Stimulated activated effector memory CD8-positive, alpha-beta T cell treated with anti-CD3 and anti-CD28 coated beads, Interleukin-12 subunit alpha, Interleukin-12 subunit beta, amount 100 ng/mL, for 72 hours (primary cell): ENCODE results near the gene ARHGAP10.

Experiments used
- ATAC-seq: fragments of 150-1000 bp; cut with Tn5 transposase; 2 replicates; pipeline ENCODE4 v1.10.0; 2021
- DNase-seq, 2 donors: peaks; one replicate each; pipeline ENCODE4 v3.0.0; 2021 to 2022; ENCODE audit warnings: low spot score in 2 of 2
- H3K27ac Mint-ChIP-seq: one replicate; pipeline ENCODE4 v1.8.0; 2022; ENCODE audit warnings: mild to moderate bottlenecking, mixed read lengths
- H3K36me3 Mint-ChIP-seq: one replicate; pipeline ENCODE4 v1.8.0; 2022; ENCODE audit warnings: mild to moderate bottlenecking, mixed read lengths
- H3K4me1 Mint-ChIP-seq: one replicate; pipeline ENCODE4 v1.8.0; 2022; ENCODE audit warnings: mixed read lengths
- H3K4me3 Mint-ChIP-seq: one replicate; pipeline ENCODE4 v1.8.0; 2022; ENCODE audit warnings: mild to moderate bottlenecking, mixed read lengths
- H3K9me3 Mint-ChIP-seq: one replicate; pipeline ENCODE4 v1.8.0; 2022; ENCODE audit warnings: mixed read lengths

The ARHGAP10 gene

DNA sequence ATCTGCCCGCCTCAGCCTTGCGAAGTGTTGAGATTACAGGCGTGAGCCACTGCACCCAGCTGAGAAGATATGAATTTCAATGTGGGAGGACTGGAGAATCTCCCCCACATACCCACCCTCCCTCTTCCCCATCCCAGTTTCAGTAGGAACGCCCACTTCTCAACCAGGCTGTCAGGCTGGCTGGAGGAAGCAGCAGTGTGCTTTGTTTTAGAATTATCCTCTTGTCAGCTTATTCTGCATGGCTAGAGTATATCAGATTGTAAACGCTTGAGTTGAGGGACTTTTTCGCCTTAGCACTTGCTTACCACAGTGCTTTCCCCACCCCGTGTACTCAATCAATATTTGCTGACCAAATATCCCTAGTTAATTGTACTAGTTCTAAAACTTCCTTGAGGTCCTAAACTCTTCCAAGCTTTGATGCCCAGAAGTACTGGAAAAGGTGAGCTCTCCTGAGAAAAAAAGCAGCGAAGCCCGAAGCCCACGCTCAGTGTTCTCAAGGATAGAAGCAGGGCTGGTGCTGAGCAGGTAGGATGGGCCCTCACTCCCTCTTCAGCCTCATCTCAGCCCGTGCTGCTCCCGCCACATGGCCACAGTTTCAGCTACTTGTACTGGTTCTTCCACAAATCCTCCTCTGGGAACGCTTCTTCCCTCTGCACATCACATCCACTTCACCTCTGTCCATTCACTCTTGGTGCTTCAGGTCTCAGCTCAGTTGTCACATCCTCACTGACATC, 7.3 kb upstream of the ARHGAP10 start:
- Mint-ChIP-seq H3K4me1 (no peaks in the 10 kb centered on the region), H3K9me3 (no peaks in the 10 kb centered on the region), H3K4me3 (no peak overlapping the region), H3K36me3 (no peaks in the 10 kb centered on the region), H3K27ac (no peak overlapping the region)
- DNase-seq (no peak), ATAC-seq (no peak)

DNA sequence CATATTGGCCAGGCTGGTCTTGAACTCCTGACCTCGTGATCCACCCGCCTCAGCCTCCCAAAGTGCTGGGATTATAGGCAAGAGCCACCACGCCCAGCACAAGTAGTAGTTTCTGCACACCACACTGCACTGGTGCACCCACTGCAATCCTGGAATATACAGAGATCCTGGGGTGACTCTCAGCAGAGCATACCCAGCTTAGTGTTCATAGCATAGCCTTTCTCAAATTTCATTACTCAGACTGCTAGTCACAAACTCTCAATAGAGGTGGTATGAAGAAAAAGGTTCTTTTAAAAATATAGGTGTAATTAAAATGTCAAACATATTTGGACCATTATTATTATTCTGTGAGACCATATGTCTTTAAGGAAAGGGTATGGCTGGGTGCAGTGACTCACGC, 6.2 kb upstream of the ARHGAP10 start:
- H3K4me3 Mint-ChIP-seq = no peak overlapping the region
- H3K4me1 Mint-ChIP-seq = no peaks in the 10 kb centered on the region
- H3K27ac Mint-ChIP-seq = no peak overlapping the region
- no peaks in the 10 kb centered on the region for H3K36me3 Mint-ChIP-seq
- ATAC-seq (no peak), DNase-seq (no peak)
- no peaks in the 10 kb centered on the region for H3K9me3 Mint-ChIP-seq

DNA sequence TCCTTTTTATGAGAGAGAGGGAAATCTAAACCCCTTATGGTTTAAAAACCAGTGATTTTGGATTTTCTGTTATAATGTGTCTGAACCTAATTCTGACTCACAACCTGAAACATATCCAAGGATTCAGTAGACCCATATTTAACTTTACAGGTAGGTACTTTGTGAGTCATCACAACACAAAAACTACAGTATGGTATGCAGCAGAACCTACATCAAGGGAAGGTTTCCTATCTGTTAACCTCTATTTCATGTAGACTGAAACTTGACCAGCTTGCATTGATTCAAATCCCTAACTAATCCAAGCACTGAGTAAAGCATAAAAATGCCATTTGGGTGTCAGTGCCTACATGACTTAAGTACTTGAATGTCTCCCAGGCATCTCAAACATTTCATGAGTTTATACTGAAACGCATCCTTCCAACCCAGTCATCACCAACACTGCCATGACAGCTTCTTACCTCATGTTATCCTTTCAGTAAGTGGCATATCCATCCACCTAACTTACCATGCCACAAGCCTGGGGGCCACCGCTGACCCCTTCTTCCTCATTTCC, 4.3 kb upstream of the ARHGAP10 start:
- Mint-ChIP-seq H3K36me3 (no peaks in the 10 kb centered on the region), H3K4me1 (no peaks in the 10 kb centered on the region), H3K4me3 (no peak overlapping the region), H3K9me3 (no peaks in the 10 kb centered on the region), H3K27ac (no peak overlapping the region)
- ATAC-seq = no peak
- no peak for DNase-seq

DNA sequence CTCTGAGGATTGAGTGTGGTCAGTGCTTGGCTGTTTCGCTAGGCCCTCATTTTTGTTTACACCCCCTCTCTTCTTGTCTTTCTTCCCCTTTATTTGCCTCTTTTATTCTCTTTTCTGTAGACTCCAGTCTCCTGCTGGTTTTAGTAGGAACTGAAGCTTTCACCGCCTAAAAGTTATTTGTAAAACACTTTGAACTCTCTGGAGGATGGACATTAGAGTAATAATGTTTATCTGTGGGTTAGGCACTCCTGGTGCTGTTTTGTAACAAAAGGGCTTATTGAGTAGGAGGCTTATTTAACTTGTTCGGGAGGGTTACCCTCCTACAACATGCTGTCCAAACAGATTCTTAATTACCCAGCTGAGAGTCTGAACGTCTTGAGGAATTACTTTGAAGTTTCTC, 1.6 kb upstream of the ARHGAP10 start:
- no peaks in the 10 kb centered on the region for H3K9me3 Mint-ChIP-seq
- DNase-seq (no peak), ATAC-seq (no peak)
- no peaks in the 10 kb centered on the region for H3K36me3 Mint-ChIP-seq
- peaks cover 26% of the 10 kb centered on the region for H3K4me1 Mint-ChIP-seq
- no peak overlapping the region for H3K4me3 Mint-ChIP-seq
- H3K27ac Mint-ChIP-seq = no peak overlapping the region

DNA sequence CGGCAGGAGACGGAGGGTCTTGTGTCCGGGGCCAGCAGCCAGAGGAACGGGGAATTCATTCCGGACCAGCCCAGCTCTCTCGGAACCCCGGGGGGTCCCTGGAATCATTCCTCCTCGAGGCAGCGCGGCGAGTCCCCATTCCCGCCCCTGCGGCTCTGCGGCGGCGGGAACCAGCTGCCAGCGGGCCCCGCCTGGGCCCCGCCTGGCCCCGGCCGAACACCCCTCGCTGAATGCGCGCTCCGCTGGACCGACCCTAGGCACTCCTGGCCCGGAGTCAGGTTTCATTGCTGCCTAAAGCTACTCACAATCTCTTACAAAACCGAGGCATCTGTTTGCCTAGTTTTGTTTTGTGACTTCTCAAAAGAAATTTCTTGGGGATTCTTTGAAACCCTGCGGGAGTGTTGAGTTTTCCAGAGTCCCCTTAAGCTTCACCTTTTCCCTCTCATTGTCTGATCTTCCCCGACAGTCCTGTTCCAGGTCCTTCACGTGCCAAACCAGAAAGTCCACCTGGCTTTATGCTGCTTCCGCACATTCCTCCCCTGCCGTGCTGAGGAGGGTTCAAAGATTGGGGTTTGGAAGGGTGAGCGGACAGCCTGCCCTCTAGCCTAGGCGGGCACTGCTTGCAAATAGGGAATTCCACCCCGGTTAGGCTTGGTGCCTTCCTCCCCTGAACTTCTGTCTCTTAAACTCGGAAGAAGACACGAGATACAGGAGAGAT, 789 bp downstream of the ARHGAP10 start:
- H3K27ac Mint-ChIP-seq = peak overlapping the region; percentile 55
- H3K36me3 Mint-ChIP-seq = no peaks in the 10 kb centered on the region
- H3K4me3 Mint-ChIP-seq = peak overlapping the region; percentile 87
- ATAC-seq (peak; percentile 42), DNase-seq (no peak)
- H3K9me3 Mint-ChIP-seq = no peaks in the 10 kb centered on the region
- H3K4me1 Mint-ChIP-seq = peaks cover 41% of the 10 kb centered on the region

DNA sequence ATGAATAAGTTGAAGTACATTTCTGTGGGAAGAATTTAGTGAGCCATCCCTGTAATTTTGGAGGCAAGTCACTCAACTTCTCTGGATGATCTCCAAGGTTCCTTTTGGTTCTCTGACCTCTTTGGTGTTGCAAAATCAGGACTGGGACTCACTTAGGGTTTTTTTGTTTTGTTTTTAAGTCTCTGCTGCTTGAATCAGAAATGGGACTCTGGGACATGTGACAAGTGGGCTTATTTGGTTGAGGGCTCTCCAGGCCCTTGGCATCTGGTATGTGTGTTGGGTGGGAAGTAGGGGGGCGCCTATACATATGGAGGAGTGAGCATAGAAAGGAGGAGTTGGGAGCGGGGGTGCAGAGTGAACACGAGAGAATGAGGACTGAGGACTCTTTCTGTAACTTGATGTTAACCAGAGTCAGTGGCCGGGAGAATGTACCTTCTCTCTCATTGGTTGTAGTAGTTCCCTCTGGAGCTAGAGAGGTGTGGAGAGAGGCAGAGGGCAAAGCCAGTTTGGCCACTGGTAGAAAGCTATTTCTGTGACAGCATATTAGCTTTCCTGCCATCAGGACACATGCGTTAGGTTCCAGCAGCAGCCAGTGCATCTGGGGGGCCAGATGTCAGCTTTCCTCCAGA, 1.9 kb downstream of the ARHGAP10 start:
- DNase-seq (no peak), ATAC-seq (no peak)
- peak overlapping the region; percentile 87 for H3K4me3 Mint-ChIP-seq
- no peak overlapping the region for H3K27ac Mint-ChIP-seq
- H3K36me3 Mint-ChIP-seq = no peaks in the 10 kb centered on the region
- H3K9me3 Mint-ChIP-seq = no peaks in the 10 kb centered on the region
- peaks cover 41% of the 10 kb centered on the region for H3K4me1 Mint-ChIP-seq

DNA sequence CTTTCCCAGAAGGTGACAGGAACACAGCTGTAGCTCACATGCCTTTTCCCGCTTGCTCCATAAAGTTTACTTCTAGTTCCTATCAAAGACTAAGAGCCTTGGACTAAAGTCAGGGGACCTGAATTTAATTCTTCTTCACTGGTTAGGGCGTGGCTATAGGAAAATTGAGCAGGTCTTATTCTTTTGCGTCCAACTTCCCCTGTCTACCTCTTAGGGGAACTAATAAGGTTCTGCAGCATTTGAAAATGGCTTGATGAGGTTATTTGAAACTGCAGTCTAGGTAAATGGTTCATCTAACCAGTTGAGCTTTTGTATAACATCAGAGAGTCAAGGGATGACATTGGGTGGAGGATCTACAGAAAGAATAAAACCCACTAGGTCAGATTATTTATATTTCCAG, 2.6 kb downstream of the ARHGAP10 start:
- DNase-seq = no peak
- ATAC-seq = no peak
- Mint-ChIP-seq H3K9me3 (no peaks in the 10 kb centered on the region), H3K36me3 (no peaks in the 10 kb centered on the region), H3K4me1 (peaks cover 41% of the 10 kb centered on the region), H3K27ac (no peak overlapping the region), H3K4me3 (peak overlapping the region; percentile 87)

DNA sequence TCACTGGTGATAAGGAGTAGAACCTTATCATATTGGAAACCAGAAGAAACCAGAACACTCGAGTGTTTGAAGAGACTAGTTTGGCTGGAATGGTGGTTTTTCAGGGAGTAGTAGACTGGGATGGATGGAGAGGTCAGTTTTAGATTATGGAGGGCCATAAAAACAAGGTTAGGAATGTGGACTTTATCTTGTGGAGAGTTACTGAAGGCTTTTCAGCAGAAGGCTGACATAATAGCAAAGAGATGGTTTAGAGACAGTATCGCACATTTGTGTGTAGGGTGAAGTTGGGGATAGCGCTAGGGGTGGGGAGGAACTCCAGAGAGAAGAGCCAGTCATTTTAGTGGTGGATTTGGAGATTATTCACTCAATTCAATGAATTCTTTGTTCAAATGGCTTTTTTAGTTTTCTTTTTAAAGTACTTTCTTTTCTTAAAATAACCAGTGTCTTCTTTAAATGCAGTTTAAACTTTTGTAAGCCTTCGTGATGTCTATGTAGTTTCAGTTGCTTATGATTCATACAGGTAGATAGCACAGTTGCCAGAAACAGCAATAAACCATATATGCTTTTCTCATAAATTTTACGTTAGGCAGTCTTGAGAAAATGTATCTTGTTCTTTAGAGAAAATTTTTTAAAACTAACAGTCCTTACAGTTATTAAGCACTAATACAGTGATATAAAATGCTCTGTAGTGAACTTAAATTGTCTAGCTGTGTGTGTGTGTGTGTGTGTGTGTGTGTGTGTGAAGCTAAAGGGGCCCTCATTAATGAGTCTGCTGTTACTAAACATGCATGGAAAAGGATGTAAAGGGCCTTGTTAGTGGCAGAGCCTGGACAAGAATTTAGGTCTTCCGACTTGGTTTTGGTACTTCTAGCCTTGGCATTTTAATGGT, 3.8 kb downstream of the ARHGAP10 start:
- H3K4me1 Mint-ChIP-seq = peaks cover 41% of the 10 kb centered on the region
- H3K4me3 Mint-ChIP-seq = peak overlapping the region; percentile 0
- DNase-seq = no peak
- no peaks in the 10 kb centered on the region for H3K36me3 Mint-ChIP-seq
- no peak overlapping the region for H3K27ac Mint-ChIP-seq
- no peak for ATAC-seq
- no peaks in the 10 kb centered on the region for H3K9me3 Mint-ChIP-seq

DNA sequence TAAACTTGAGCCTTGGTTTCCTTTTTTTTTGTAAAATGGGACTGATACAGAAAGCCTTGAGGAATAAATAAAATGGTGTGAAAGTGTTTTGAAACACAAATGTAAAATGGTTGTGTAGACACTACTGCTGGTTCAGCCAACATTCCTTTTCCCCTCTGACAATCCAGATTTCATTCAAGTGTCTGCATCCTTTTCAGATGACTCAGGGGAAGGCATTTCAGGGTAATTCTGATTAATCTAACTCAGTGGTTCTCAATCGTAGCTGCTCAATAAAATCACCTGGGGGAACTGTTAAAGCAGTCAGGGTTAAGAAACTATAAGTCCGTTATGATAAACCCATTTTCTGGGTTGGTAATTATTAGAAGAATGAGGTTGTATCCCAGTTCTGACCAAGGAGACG, 4.6 kb downstream of the ARHGAP10 start:
- no peak overlapping the region for H3K4me3 Mint-ChIP-seq
- no peak for ATAC-seq

DNA sequence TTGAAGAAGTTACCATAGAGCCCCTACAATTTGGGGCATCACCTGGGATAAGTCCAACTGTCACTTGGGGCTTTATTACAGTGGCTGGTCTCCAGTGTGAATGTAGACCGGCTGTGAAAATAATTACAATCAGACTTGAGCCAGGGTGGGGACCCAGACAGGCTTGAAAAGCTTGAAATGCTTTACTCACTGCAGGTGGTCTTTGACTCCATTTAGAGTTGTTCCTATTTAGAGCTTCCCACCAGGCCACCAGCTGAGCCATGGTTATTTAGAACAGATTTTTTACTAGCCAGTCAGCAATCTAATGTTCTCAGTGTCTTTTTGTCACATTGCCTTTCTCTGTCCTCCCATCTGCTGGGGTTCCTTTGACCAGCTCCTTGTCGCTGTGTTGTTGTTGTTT, 5.7 kb downstream of the ARHGAP10 start:
- H3K36me3 Mint-ChIP-seq = no peaks in the 10 kb centered on the region
- no peak overlapping the region for H3K27ac Mint-ChIP-seq
- no peaks in the 10 kb centered on the region for H3K9me3 Mint-ChIP-seq
- ATAC-seq = no peak
- no peak overlapping the region for H3K4me3 Mint-ChIP-seq
- DNase-seq = no peak
- H3K4me1 Mint-ChIP-seq = peaks cover 51% of the 10 kb centered on the region

More for the DNA sequence above, 4.6 kb downstream of the ARHGAP10 start:
- DNase-seq = no peak
- H3K27ac Mint-ChIP-seq = no peak overlapping the region
- H3K36me3 Mint-ChIP-seq = no peaks in the 10 kb centered on the region
- H3K9me3 Mint-ChIP-seq = no peaks in the 10 kb centered on the region
- peaks cover 44% of the 10 kb centered on the region for H3K4me1 Mint-ChIP-seq

DNA sequence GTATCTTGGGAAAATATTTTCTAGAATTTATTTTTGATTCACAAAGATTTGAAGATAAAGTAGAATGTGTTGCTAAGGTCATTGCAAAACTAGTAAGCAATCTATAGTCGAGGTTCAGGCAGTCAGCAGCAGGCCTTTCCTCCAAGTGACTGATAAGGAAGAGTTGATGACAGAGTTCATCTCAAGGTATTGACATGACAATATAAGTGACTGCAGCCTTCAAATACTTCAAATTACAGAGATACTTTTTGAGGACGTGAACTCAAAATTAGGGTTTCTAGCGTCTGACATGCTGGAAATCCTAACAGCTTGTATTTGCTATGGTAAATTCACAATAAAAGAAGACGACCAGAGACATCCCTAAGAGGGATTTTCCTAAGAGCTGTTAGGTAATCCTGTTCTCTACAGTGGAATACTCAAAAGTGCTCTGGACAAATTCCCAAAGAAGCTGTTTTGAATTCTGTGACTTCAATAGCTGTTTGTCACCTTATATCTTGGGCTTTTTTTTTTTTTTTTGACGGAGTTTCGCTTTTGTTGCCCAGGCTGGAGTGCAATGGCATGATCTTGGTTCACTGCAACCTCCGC, 7.4 kb downstream of the ARHGAP10 start:
- H3K9me3 Mint-ChIP-seq = no peaks in the 10 kb centered on the region
- ATAC-seq (no peak), DNase-seq (no peak)
- H3K27ac Mint-ChIP-seq = no peak overlapping the region
- no peaks in the 10 kb centered on the region for H3K36me3 Mint-ChIP-seq
- peaks cover 39% of the 10 kb centered on the region for H3K4me1 Mint-ChIP-seq
- no peak overlapping the region for H3K4me3 Mint-ChIP-seq

DNA sequence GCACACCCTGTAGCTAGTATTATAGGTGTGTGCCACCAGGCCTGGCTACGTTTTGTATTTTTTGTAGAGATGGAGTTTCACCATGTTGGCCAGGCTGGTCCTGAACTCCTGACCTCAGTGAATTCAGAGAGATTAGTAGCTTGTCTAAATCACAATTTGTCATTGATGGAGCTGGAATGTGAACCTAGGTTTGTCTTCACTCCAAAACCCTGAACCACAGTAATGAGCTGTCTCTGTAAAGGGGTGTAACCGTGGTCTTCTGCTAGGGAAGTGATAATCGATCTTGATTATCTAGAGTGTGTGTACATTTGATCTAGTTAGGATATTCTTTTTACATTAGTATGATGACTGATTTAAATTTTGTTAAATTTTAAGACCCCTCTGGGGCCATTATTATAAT, 8.3 kb downstream of the ARHGAP10 start:
- H3K4me1 Mint-ChIP-seq = peaks cover 40% of the 10 kb centered on the region
- no peaks in the 10 kb centered on the region for H3K36me3 Mint-ChIP-seq
- no peaks in the 10 kb centered on the region for H3K9me3 Mint-ChIP-seq
- ATAC-seq = peak; percentile 32
- H3K4me3 Mint-ChIP-seq = no peak overlapping the region
- no peak for DNase-seq
- no peak overlapping the region for H3K27ac Mint-ChIP-seq

DNA sequence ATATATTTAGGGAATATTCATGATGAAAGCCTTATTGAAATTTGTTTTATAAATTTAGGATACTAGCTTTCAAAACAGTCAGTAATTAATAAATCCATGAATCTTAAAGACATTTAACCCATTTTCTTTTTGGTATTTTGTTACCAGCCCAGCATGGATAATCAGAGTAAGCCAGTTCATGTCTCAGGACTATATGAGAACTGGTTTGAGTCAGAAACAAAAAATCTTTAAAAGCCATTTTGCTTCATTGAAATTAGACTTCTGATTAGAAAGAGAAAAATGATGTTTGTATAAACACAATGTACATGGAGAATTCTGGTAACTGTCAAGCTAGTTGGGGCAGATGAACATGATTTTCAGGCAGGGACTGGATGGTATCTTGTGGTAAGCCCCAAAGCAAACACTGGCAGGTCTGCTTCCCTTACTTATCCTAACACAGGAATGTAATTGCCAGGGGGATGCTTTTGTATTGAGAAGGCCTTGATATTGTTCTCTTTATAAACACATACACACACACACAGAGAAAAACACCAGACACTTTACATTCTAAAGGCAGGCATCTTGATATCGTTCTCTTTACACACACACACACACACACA, 9.4 kb downstream of the ARHGAP10 start:
- Mint-ChIP-seq H3K4me1 (peaks cover 30% of the 10 kb centered on the region), H3K9me3 (no peaks in the 10 kb centered on the region), H3K36me3 (no peaks in the 10 kb centered on the region), H3K4me3 (no peak overlapping the region), H3K27ac (peak overlapping the region; percentile 32)
- ATAC-seq (no peak), DNase-seq (no peak)

DNA sequence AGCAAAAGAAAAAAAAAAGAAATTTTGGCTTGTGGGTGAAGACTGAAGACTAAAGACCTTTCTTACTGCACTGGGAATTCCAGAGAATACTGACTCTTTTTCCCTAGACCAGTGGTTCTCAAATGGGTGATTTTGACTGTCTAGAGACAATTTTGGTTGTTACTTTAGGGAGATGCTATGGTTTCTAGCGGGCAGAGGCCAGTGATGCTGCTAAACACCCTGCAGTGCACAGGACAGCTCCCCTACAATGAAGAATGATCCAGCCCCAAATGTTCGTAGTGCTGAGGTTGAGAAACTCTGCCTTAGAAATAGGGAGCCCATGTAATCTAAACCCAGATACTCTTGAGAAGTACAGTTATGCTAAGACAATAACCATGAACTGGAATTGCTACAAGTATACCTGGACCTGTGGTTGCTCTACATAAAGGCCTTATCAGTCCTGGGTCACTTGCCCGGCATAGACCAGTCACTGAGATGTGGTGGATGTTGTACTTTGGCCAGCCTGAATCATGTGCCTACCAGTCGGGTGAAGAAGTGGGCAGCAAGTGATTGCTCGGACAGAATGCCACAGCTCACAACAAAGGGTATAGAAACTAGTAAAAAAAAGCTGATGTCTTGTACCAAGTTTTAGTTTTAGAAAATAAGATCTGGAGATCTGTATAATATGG, 16.0 kb downstream of the ARHGAP10 start:
- H3K9me3 Mint-ChIP-seq = no peaks in the 10 kb centered on the region
- peaks cover 19% of the 10 kb centered on the region for H3K4me1 Mint-ChIP-seq
- no peak overlapping the region for H3K4me3 Mint-ChIP-seq
- no peak for DNase-seq
- H3K36me3 Mint-ChIP-seq = no peaks in the 10 kb centered on the region
- no peak for ATAC-seq
- peak overlapping the region; percentile 17 for H3K27ac Mint-ChIP-seq
